ENCODE results near the gene CENPX. TPM values are rescaled to one million over a fixed set of nuclear protein-coding genes. Genes with fewer than 3 reads are reported as not detected.
"Not testable (repeated sequence)": the region's sequence is repeated elsewhere in the genome, so short reads cannot be mapped to it uniquely, and the experiment has no call there.

CENPX gene
- total RNA-seq, 2 experiments from 2014 or later = 83.0 to 85.8 TPM

DNA sequence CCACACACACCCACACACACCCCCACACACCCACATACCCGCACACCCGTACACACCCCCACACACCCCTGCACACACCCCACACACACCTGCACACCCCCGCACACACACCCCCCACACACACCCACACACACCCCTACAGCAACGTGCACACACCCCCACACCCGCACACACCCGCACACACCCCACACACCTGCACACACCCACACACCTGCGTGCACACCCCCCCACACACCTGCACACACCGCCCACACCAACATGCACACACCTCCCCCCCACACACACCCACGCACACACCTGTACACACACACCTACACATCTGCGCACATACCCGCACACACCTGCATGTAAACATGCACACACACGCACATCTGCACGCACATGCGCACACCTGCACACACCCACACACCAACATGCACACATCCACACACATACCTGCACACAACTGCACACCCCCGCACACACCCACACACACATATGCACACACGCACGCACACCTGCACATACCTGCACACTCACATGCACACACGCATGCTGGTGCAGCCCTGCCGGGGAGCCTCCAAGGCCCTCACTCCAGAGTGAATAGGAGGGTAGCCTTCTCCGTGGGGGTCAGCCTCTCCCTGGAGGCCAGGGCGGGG is 37.8 kb downstream of the CENPX start:
- no peaks in the 10 kb centered on the region for H3K9me3 Mint-ChIP-seq
- peaks cover 11% of the 10 kb centered on the region for H3K4me1 Mint-ChIP-seq (ENCODE audit: low read depth)
- H3K4me3 Mint-ChIP-seq = no peak overlapping the region
- ChIA-PET POLR2A (interaction anchor here (0.7 kb wide), 1 partner anchor 100 kb away, joined by 3 read pairs; no protein-coding TSS in a partner anchor), CTCF (interaction anchor here (1.4 kb wide), 1 partner anchor 25 kb away, joined by 5 read pairs; no protein-coding TSS in a partner anchor)
- H3K27me3 Mint-ChIP-seq = no peaks in the 10 kb centered on the region
- no peak overlapping the region for H3K27ac Mint-ChIP-seq
- intact Hi-C loops (cut with micrococcal nuclease) = no loop called here
- no peak for DNase-seq
- peaks cover 16% of the 10 kb centered on the region for H3K36me3 Mint-ChIP-seq

- POLR2A ChIA-PET = interaction anchor here (0.7 kb wide), 1 partner anchor 101 kb away, joined by 3 read pairs; no protein-coding TSS in a partner anchor
- H3K9me3 Mint-ChIP-seq = no peaks in the 10 kb centered on the region
Observed at GRCh38 chr17:81983639-81984373, 38.9 kb downstream of the CENPX start.

GRCh38 chr17:81983011-81983638 is 39.6 kb downstream of the CENPX start:
- CTCF ChIA-PET = interaction anchor here (1.2 to 1.7 kb wide), 2 partner anchors 24 to 37 kb away, joined by 3 to 5 read pairs; no protein-coding TSS in a partner anchor
- POLR2A ChIA-PET = no interaction called here
- Mint-ChIP-seq H3K27me3 (no peaks in the 10 kb centered on the region), H3K27ac (no peak overlapping the region), H3K4me3 (no peak overlapping the region), H3K9me3 (no peaks in the 10 kb centered on the region), H3K4me1 (ENCODE audit: low read depth) (peaks cover 25% of the 10 kb centered on the region), H3K36me3 (peaks cover 16% of the 10 kb centered on the region)
- intact Hi-C loops (cut with micrococcal nuclease) = no loop called here
- DNase-seq = no peak

More at GRCh38 chr17:81983639-81984373, 38.9 kb downstream of the CENPX start:
- no peak for DNase-seq
- Mint-ChIP-seq H3K27ac (no peak overlapping the region), H3K27me3 (no peaks in the 10 kb centered on the region), H3K36me3 (peaks cover 16% of the 10 kb centered on the region), H3K4me3 (no peak overlapping the region), H3K4me1 (ENCODE audit: low read depth) (peaks cover 21% of the 10 kb centered on the region)
- CTCF ChIA-PET = interaction anchor here (1.2 to 1.7 kb wide), 2 partner anchors 24 to 36 kb away, joined by 3 to 5 read pairs; no protein-coding TSS in a partner anchor
- intact Hi-C loops (cut with micrococcal nuclease) = no loop called here

DNA sequence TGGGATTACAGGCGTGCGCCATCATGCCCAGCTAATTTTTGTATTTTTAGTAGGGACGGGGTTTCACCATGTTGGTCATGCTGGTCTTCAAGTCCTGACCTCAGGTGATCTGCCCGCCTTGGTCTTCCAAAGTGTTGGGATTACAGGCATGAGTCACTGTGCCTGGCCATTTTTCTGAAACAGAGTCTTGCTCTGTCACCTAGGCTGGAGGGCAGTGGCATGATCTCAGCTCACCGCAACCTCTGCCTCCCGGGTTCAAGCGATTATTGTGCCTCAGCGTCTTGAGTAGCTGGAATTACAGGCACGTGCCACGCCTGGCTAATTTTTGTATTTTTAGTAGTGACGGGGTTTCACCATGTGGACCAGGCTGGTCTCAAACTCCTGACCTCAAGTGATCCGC is 41.2 kb downstream of the CENPX start:
- H3K27ac Mint-ChIP-seq; H3K9me3 Mint-ChIP-seq; H3K27me3 Mint-ChIP-seq; intact Hi-C loops (cut with micrococcal nuclease); POLR2A ChIA-PET; DNase-seq; H3K4me3 Mint-ChIP-seq: not testable (repeated sequence)
- Mint-ChIP-seq H3K4me1 (ENCODE audit: low read depth) (peaks cover 29% of the 10 kb centered on the region), H3K36me3 (peaks cover 13% of the 10 kb centered on the region)
- CTCF ChIA-PET = interaction anchor here (0.8 kb wide), 1 partner anchor 22 kb away, joined by 3 read pairs; no protein-coding TSS in a partner anchor

DNA sequence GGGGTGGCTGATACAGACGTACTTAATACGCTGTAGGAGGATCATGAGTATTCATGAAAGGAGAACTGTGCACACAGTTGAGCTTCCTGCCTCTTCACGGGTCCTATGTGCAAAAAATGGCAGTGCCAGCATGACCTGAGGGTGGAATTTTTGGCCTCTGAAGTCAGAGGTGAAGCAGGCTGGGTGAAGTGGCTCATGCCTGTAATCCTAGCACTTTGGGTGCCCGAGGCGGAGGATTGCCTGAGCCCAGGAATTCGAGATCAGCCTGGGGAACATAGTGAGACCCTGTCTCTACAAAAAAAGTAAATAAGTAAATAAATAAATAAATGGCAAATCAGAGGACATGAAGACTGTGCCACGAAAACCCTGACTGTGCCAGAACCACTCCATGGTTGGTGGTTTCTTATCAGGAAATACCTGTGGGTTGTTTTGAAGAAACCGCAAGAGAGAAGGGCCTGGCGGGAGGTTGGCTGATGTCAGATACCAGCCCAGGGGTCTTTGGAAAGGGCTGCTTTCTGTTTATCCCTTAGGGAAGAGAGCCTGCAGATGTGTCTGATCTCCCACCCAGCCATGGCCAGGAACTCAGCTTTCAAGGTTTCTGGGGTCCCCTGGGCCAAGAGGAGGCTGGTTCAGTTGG is 41.9 kb downstream of the CENPX start:
- no peak overlapping the region for H3K27ac Mint-ChIP-seq
- H3K9me3 Mint-ChIP-seq = no peaks in the 10 kb centered on the region
- H3K4me1 Mint-ChIP-seq (ENCODE audit: low read depth) = peaks cover 35% of the 10 kb centered on the region
- POLR2A ChIA-PET = no interaction called here
- no peak overlapping the region for H3K4me3 Mint-ChIP-seq
- intact Hi-C loops (cut with micrococcal nuclease) = no loop called here
- peaks cover 11% of the 10 kb centered on the region for H3K36me3 Mint-ChIP-seq
- no peaks in the 10 kb centered on the region for H3K27me3 Mint-ChIP-seq
- CTCF ChIA-PET = interaction anchor here (0.8 to 1.2 kb wide), 2 partner anchors 21 kb away, joined by 3 to 5 read pairs; no protein-coding TSS in a partner anchor
- DNase-seq = no peak

DNA sequence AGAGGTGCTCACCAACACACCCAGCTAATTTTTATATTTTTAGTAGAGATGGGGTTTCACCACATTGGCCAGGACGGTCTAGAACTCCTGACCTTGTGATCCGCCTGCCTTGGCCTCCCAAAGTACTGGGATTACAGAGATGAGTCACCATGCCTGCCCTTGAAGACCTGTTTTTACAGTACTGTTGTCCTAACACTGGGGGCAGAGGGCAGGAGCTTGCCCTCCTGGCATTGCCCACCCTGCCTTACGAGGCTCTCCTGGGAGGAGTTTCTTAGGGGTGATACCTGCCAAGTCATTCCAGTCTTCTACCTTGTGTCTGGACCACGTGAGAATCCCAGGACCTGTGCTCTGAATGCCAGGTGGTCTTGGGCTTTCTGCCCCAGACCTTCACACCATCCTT is 42.6 kb downstream of the CENPX start:
- intact Hi-C loops (cut with micrococcal nuclease) = no loop called here
- DNase-seq = no peak
- Mint-ChIP-seq H3K27me3 (no peaks in the 10 kb centered on the region), H3K4me3 (no peak overlapping the region), H3K4me1 (ENCODE audit: low read depth) (peaks cover 36% of the 10 kb centered on the region), H3K36me3 (peaks cover 8% of the 10 kb centered on the region), H3K27ac (no peak overlapping the region), H3K9me3 (no peaks in the 10 kb centered on the region)
- CTCF ChIA-PET = interaction anchor here (1.2 kb wide), 1 partner anchor 21 kb away, joined by 5 read pairs; no protein-coding TSS in a partner anchor
- POLR2A ChIA-PET = interaction anchor here (1.4 kb wide), 1 partner anchor 13 kb away, joined by 3 read pairs; no protein-coding TSS in a partner anchor

GRCh38 chr17:81978524-81979298 is 44.0 kb downstream of the CENPX start:
- Mint-ChIP-seq H3K4me1 (ENCODE audit: low read depth) (peaks cover 33% of the 10 kb centered on the region), H3K9me3 (peaks cover 2% of the 10 kb centered on the region), H3K36me3 (peaks cover 5% of the 10 kb centered on the region), H3K27me3 (no peaks in the 10 kb centered on the region), H3K4me3 (peak overlapping the region; percentile 57), H3K27ac (no peak overlapping the region)
- CTCF ChIA-PET = interaction anchor here (0.6 to 1.2 kb wide), 4 partner anchors 12 to 52 kb away, joined by 3 to 4 read pairs (median 3); no protein-coding TSS in a partner anchor
- POLR2A ChIA-PET = interaction anchor here (0.6 to 1.4 kb wide), 3 partner anchors 11 to 161 kb away, joined by 3 to 4 read pairs (median 3); no protein-coding TSS in a partner anchor
- intact Hi-C loops (cut with micrococcal nuclease) = loop anchor here (5.0 kb wide), 2 partner anchors 106 to 119 kb away; partner anchors contain the start of genes ARHGDIA and FASN
- DNase-seq = no peak

DNA sequence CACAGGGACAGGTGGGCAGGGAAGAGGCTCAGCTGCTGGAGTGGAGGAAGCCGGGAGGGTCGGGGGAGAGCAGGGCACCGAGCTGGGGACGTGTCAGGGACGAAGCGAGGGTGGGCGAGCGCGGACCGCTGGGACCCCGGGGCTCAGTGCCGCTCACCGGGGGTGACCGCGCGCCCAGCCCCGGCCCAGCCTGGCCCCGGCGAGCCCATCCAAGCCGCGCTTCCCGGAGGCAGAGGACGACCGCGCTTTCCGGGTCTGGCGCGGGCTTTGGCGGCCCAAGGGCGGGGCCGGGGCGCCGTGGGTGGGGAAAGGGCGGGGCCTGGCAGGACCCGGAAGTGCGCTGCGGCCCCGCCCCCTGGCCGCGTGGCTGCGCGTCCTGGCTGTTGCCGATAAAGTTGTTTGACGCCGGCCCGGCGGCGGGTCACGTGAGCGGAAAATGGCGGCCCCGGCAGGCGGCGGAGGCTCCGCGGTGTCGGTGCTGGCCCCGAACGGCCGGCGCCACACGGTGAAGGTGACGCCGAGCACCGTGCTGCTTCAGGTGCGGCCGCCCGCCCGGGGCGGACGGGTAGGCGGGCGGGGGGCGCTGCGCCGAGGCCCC is 45.4 kb downstream of the CENPX start, which contains the start of gene ASPSCR1:
TSS of gene ASPSCR1 (plus strand) at position 419 of the 598 bp plus-strand sequence. CDS start at position 437, 18 bp downstream.
- POLR2A ChIA-PET = interaction anchor here (0.7 to 1.8 kb wide), 4 partner anchors 10 to 121 kb away, joined by 4 to 8 read pairs (median 5); partner anchors contain the start of genes CENPX and FASN
- peak within 1 kb of the TSS; percentile 92 for H3K4me3 Mint-ChIP-seq
- CTCF ChIA-PET = interaction anchor here (1.2 to 3.3 kb wide), 3 partner anchors 10 to 43 kb away, joined by 4 to 13 read pairs (median 8); no protein-coding TSS in a partner anchor
- peaks cover 3% of the 10 kb centered on the region for H3K36me3 Mint-ChIP-seq
- H3K27ac Mint-ChIP-seq = peak within 1 kb of the TSS; percentile 92
- no peaks in the 10 kb centered on the region for H3K27me3 Mint-ChIP-seq
- DNase-seq = peak; percentile 91
- peaks cover 33% of the 10 kb centered on the region for H3K4me1 Mint-ChIP-seq (ENCODE audit: low read depth)
- H3K9me3 Mint-ChIP-seq = peaks cover 2% of the 10 kb centered on the region
- intact Hi-C loops (cut with micrococcal nuclease) = loop anchor here (1.0 to 5.0 kb wide), 7 partner anchors 9 to 120 kb away; partner anchors contain the start of genes ARHGDIA, FASN, LRRC45 and P4HB

- H3K4me1 Mint-ChIP-seq (ENCODE audit: low read depth) = peaks cover 33% of the 10 kb centered on the region
- peak overlapping the region; percentile 92 for H3K4me3 Mint-ChIP-seq
- CTCF ChIA-PET = interaction anchor here (1.2 to 3.3 kb wide), 4 partner anchors 9 to 44 kb away, joined by 4 to 13 read pairs (median 8); no protein-coding TSS in a partner anchor
- POLR2A ChIA-PET = interaction anchor here (0.5 to 1.8 kb wide), 5 partner anchors 9 to 121 kb away, joined by 3 to 8 read pairs (median 4); partner anchors contain the start of genes CENPX and FASN
- no peaks in the 10 kb centered on the region for H3K27me3 Mint-ChIP-seq
- intact Hi-C loops (cut with micrococcal nuclease) = loop anchor here (1.0 to 5.0 kb wide), 7 partner anchors 8 to 121 kb away; partner anchors contain the start of genes ARHGDIA, FASN, LRRC45 and P4HB
- H3K9me3 Mint-ChIP-seq = peaks cover 2% of the 10 kb centered on the region
- peaks cover 3% of the 10 kb centered on the region for H3K36me3 Mint-ChIP-seq
- peak; percentile 60 for DNase-seq
- H3K27ac Mint-ChIP-seq = peak overlapping the region; percentile 92
Observed at GRCh38 chr17:81976332-81977210, 46.1 kb downstream of the CENPX start.

Measured in activated CD4-positive, alpha-beta memory T cell treated with anti-CD3 and anti-CD28 coated beads for 36 hours (primary cell).